HG03103 (cell line): ENCODE data around the gene SRSF11.

Source experiments
- ATAC-seq: cut with Tn5 transposase; IDR thresholded peaks from one replicate; pipeline ENCODE4 v1.9.1; 2021; ENCODE audit warnings: low read depth; ENCODE audit not compliant: unreplicated experiment

Gene SRSF11

DNA sequence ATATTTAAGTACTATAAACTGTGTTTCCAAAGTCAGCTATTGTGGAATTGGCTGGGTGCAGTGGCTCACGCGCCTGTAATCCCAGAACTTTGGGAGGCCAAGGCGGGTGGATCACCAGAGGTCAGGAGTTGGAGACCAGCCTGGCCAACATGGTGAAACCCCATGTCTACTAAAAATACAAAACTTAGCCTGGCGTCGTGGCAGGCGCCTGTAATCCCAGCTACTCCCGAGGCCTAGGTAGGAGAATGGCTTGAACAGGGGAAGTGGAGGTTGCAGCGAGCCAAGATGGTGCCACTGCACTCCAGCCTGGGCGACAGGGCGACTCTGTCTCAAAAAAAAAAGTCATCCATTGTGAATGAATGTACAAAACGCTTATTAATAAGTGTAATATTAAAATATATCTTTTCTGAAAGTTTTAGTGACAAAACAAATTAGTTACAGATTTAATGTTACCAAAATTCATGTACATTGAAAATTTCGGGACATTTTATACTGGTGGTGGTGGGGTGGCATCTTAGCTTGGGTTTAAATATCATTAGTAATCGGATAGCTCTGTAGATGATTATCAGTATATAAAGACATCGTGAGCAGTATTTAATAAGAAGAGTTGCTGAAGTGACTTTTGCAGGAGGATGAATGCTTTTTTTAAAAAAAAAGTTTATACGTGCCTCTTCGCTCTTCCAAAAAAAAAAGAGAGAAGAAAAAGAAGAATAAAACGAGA lies 503 bp upstream of the SRSF11 start:
- ATAC-seq: peak; percentile 2

- no peak for ATAC-seq
Measured at GRCh38 chr1:70222716-70223235, 1.6 kb downstream of the SRSF11 start.

DNA sequence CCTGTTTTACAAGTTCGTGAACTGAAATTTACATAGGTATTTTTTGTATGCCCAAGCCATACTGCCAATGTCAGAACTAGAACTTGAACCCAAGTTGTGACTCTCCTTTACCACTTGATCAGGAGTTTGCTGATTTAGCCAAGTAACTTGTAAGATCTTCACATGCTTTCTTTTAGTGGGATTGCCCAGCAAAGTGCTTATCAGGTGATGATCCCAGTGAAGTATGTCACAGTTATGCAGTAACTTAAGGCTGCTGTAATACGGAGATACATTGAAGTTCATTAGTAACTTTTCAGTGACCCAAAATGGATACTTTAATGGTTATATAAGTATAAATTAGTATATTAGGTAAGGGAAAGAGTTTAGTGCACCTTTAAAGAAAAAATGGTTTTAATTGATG lies 3.8 kb downstream of the SRSF11 start:
- no peak for ATAC-seq

DNA sequence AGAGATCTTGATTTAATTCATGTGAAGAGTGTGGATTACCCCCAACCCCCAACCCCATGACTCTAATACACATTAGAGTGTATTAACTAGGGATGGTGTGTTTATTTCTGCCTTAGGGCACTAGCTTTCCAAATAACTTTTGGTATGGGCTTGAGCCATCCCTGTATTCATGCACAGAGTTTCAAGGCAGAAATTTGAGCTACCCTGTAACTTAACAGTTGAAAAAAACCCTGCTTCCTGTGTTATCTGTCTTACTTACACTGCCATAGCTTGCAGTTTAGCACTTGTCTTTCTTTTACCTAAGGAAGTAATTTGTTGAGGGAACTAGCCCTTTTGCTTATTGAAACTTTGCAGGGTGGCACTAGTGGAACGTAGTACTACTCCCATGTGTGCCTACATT lies 6.3 kb downstream of the SRSF11 start:
- ATAC-seq: no peak

- no peak for ATAC-seq
Measured at GRCh38 chr1:70228670-70229069, 7.5 kb downstream of the SRSF11 start.

GRCh38 chr1:70231475-70231874 lies 10.3 kb downstream of the SRSF11 start:
- ATAC-seq: no peak

GRCh38 chr1:70234733-70235132 lies 13.6 kb downstream of the SRSF11 start:
- no peak for ATAC-seq

DNA sequence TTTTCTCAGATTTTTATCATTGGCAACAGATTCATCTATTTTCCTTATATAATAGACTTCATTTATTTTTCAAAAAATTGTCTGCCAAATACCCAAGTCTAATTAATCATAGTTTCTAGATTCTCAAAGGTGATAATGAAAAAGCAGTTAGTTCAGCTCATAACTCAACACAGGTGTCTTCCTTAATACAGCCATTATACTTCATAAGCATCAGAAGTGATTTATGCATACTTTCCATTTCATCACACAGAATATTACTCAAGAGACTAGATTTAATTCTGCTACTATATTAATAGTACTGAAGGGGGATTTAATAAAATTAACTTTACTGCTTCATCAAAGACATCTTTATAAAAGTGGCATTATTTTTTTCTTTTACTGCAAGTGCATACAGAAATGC lies 18.8 kb downstream of the SRSF11 start:
- no peak for ATAC-seq

GRCh38 chr1:70247122-70247521 lies 25.9 kb downstream of the SRSF11 start:
- no peak for ATAC-seq

- ATAC-seq: no peak
Measured at GRCh38 chr1:70247768-70248167, 26.6 kb downstream of the SRSF11 start.

- no peak for ATAC-seq
Measured at GRCh38 chr1:70248729-70249128, 27.5 kb downstream of the SRSF11 start.

DNA sequence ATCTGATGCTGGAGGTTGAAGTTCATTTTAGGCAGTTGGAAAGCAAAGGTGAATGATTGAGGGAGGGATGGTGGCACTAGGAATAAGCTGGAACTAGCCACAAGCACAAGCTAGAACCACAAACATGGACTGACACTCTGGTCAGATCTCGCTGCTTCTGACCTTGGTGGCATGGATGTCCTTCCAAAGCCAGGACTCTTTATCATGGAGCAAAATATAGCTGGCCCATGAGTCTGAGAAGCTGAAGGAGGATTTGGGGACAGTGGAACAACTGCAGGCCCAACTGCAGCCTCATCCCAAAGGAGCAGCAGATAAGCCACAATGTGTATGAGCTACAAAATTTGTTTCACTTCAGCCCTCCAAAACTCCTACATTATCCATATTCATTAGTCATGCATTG lies 35.5 kb downstream of the SRSF11 start:
- no peak for ATAC-seq

- no peak for ATAC-seq
Measured at GRCh38 chr1:70264839-70265238, 43.7 kb downstream of the SRSF11 start.

GRCh38 chr1:70265946-70266345 lies 44.8 kb downstream of the SRSF11 start:
- ATAC-seq: no peak

DNA sequence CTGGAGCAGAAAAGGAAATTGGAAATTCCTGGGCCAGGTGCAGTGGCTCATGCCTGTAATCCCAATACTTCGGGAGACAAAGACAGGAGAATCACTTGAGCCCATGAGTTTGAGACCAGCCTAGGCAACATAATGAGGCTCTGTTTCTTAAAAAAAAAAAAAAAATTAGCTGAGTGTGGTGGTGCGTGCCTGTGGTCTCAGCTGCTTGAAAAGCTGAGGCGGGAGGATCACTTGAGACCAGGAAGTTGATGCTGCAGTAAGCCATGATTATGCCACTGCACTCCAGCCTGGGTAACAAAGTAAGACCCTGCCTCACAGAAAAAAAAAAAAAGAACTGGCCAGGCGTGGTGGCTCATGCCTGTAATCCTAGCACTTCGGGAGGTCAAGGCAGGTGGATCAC lies 56.7 kb downstream of the SRSF11 start:
- ATAC-seq: no peak

- ATAC-seq: no peak
Measured at GRCh38 chr1:70278710-70279109, 57.5 kb downstream of the SRSF11 start.

DNA sequence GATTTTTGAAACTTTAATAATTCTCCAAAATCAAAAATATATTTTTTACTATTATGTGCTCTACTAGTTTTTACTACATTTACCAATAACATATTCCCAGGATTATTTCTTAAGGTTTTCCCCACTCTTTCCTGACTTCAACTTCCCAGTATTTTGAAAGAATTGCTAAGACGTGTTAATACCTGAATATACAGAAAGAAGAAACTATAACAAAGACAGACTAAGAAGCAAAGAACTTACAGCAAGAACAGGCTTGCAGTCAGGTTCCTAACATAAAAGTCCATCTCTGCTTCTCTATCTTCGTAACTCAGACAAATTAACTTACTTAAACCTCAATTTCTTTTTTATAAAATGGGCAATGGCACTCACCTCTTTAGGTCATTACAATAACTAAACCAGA lies 63.2 kb downstream of the SRSF11 start:
- ATAC-seq: no peak

DNA sequence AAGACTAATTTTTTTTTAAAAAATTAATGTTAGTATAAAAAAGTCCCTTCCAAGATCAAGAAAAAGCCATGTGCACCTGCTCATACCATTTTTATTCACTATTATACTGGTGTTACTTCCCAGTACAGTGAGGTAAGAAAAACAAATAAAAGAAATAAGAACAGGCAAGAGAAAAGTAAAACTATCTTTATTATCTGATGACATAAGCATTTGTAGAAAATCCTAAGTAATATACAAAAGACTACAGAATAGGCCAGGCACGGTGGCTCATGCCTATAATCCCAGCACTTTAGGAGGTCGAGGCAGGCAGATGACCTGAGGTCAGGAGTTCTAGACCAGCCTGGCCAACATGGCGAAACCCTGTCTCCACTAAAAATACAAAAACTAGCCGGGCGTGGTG lies 65.3 kb downstream of the SRSF11 start:
- no peak for ATAC-seq

DNA sequence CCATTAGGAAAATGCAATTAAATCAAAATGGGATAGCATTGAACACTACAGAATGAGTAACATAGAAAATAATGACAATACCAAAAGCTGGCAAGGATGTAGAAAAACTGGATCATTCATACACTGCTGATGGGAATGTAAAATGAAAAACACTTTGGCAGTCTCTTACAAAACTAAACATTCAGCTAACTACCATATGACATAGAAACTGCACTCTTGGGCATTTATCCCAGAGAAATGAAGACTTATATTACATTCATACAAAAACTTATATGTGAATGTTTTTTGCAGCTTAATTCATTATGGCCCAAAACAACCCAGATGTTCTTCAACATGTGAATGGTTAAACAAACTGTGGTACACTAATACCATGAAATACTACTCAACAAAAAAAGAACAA lies 67.0 kb downstream of the SRSF11 start:
- no peak for ATAC-seq

DNA sequence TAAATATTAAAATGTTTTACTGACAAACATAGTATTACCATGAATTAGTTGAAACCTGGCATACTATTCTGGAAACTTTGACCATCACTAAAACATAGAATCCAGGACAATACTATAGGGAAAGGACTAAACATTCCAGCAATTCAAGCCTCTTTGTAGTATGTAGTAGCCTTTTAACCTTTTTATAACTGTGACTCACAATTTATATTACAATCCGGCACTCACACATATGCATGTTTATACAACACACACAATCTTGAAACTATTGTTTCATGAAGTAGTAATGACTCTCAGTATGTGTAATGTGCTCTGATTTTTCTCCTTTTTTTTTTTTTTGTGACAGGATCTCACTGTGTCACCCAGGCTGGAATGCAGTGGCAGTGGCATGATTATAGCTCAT lies 69.0 kb downstream of the SRSF11 start:
- no peak for ATAC-seq

- ATAC-seq: no peak
Measured at GRCh38 chr1:70293186-70293843, 72.1 kb downstream of the SRSF11 start.

GRCh38 chr1:70295749-70296148 lies 74.6 kb downstream of the SRSF11 start:
- no peak for ATAC-seq
